Effector CD4-positive, alpha-beta T cell (primary cell): ENCODE data around the gene MYH14.

Source experiments
- DNase-seq: peaks from one replicate; pipeline ENCODE4 v3.0.0-alpha.2; 2020

MYH14 gene

DNA sequence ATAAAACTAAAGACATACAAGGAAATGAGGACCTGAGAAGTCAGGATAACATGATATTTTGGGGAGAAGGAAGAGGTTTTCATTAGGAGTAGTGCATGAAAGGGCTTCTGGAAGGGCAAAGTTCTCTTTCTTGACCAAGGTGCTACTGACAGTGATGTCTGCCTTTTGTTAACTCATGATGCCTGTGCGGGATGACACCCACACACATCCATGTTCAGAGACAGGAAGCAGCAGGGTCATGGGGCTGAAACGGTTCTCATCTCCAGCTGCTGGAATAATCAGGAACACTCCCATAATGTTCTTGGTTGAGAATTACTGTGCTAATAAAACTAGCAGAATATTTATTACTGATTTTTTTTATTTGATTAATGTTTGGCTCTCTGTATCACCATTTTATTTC, 96.6 kb downstream of the MYH14 start:
- no peak for DNase-seq

DNA sequence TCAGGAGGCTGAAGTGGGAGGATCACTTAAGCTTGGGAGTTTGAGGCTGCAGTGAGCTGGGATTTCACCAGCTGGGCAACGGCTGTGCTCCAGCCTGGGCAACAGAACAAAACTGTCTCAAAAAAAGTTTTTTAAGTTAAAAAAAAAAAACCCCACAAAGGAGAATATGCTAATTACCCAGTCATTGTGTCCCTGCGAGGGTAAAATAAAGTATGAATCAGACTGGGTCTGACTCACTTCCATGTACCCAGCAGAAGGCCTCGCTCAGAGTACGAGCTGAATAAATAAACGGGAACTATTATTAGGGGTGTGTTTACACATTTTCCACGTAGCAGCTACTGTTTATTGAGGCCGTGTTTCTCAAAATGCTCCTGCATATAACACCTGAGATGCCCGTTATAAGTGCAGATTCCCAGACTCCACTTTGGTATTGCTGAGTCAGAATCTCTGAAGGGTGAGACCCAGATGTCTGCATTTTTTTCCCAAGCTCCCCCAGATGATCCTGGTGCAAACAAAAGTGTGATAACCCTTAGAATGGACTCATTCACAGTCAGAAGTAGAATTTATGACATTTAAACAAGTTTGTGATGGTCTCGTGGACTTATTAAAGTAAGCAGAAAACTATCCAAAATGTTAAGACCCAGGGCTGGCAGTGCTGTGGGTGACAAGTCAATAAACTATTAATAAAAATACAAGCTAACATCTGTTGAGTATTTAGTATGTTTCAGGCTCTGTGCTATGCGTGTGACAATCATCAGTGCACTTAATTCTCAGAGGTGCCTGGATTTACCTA, 97.6 kb downstream of the MYH14 start:
- no peak for DNase-seq

DNA sequence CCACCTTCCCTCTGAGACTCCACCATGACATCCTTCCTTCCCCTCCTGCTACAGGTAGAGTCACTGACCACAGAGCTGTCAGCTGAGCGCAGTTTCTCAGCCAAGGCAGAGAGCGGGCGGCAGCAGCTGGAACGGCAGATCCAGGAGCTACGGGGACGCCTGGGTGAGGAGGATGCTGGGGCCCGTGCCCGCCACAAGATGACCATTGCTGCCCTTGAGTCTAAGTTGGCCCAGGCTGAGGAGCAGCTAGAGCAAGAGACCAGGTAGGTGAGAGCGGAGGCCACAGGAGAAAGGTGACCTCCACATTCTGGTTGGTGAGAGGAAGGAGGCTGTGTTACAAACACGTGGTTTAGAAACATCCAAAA, 98.2 kb downstream of the MYH14 start:
- DNase-seq: no peak

DNA sequence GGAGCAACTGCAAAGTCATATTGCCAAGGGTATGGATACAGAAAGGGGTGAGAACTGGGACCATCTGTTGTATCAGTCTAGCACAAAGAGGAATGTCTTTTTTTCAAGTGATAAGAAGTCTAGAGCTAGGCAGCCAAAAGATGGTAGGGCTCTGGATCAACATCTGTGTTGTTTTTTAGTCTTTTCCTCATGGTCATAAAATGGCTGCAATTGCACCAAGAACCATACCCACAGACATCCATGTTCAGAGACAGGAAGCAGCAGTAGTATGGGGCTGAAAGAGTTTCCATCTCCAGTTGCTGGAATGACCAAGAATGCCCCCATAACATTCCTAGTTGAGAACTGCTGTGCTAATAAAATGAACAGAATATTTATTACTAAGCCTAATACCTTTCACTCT, 100.1 kb downstream of the MYH14 start:
- no peak for DNase-seq

DNA sequence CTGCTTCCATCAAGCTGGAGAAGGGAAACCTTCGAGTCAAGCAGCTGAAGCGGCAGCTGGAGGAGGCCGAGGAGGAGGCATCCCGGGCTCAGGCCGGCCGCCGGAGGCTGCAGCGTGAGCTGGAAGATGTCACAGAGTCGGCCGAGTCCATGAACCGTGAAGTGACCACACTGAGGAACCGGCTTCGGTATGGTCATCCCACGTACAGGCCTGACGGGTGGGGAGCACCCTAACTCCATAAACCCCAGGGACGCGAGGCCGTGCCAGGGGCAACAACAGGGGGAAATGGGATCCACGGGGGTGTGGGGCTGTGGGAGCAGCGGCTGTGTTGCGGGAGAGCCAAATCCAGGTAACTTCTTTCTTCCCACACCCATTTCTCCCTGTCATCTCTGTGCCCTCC, 105.6 kb downstream of the MYH14 start:
- DNase-seq: no peak

DNA sequence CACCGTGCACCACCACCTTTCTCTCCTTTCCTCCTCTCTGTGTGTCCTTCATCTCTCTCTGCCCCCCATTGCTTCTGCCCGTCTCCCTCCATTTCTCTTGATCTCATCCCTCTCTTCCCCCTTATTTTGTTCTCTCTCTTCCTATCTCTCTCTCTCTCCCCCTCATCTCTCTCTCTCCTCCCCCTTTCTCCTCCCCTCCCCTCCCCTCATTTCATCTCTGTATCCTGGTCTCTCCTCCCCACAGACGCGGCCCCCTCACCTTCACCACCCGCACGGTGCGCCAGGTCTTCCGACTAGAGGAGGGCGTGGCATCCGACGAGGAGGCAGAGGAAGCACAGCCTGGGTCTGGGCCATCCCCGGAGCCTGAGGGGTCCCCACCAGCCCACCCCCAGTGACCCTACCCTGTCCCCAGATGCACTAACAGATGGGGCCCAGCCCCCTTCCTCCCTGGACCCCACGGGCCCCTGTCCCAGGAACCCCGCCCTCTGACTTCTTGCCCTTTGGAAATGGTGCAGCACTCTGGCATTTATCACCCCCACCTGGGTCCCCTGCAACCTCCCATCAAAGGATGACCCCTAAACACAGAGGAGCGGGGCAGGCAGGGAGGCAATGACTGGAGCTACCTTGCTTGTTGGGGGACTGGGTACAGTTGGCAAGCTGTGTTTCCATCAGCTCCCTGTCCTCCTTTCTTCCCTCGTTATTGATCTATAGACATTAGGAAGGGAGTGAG, 106.1 kb downstream of the MYH14 start:
- no peak for DNase-seq

DNA sequence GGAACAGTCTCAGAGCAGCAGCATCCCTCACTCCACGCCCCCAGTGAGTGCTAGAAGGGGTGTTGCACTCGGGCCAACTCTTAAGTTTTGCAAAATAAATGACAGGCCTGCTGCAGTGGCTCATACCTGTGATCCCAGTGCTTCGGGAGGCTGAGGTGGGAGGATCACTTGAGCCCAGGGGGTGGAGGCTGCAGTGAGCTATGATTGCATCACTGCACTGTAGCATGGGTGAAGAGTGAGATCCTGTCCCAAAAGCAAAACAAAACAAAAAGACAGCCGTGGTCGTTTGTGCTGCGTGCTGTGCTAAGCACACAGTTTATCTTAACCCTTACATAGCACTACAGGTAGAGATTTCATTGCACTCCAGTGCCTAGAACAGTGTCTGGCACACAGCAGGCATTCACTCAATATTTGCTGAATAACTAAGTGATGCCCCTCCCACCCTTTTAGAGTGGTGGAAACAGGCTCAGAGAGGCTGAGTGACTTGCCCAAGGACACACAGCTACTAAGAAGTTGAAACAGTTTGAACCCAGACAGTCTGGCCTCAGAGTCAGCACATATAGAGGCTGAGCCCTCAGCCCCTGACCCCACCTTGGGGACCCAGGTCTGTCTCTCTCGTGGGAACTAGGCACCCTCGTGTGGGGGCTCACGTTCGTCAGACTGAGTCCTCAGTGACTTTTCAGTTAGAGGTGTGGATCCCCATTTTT, 107.5 kb downstream of the MYH14 start:
- no peak for DNase-seq

DNA sequence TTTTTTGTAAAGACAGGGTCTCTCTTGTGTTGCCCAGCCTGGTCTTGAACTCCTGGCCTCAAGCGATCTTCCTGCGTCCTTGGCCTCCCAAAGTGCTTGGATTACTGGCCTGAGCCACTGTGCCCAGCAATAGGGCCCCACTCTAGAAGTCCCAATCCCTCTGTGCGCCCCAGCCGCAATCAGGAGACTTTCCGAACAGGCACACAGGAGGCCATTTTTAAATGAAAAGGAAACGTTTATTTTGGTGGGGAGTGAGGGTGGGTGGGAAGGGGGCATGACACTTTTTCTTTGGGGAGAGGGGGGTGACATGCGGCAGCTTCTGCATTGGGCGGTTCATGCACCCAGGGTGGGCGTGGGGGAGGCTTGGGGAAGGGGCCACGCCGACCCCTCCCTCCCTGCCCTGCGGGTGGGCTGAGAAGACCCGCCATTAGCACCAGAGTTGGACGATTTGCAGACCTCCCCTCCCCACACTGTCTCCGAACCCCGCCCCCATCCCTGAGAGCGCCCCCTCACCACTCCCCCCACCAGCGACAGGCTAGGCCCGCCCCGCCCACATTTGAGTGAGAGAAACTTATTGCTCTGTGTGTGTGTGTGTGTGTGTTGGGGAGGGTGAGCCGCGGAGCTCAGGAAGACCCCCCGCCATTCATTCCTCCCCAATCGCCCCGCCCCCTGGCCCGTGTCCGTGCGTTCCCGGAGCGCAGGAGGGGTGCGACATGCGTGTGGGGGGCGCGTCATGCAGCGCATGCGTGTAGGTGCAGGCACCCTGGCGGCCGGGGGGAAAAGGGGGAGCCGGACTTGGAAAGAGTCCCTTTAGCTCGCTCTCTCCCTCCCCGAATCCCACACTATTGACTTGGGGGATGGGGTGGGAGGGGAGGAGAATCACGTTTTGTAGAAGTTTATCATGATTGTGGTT, 108.6 kb downstream of the MYH14 start:
- DNase-seq: no peak

DNA sequence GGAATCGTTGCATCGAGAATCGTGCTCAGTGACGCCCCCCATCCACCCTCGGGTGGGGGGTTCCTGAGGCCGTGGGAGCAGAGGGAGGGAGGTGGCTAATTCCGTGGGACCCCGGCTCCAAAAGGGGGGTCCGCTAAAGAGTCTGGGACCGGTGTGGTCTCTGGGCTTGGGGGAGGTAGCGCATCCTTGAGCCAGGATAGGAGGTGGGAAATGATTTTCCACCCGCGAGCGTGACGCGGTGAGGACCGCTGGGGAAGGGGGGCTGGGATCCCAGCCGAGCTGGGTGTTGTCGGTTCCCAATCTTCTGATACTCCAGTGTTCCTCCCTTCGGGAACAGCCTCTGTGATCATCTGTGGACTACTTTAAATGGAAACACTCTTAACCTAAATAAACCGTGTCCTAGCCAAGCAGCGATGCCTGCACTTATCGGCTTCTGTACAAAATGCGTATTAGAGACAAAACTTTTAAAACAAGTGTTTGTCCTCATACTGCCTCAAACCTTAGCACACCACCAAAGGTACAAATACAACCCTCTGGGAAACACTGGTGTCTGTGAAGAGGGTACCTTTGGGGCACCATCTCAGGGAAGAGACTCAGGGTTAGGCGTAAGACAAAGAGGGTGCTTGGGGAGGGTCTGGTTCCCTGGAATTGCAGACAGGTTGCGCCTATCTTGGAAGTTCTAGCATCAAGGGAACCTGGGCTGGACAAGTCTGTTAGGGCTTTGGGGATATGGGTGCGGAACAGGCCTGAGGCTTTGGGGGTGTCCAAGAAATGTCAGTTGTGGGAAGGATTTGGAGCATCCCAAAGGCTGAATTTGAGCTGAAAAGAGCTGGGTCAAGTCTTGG, 109.8 kb downstream of the MYH14 start:
- DNase-seq: no peak

DNA sequence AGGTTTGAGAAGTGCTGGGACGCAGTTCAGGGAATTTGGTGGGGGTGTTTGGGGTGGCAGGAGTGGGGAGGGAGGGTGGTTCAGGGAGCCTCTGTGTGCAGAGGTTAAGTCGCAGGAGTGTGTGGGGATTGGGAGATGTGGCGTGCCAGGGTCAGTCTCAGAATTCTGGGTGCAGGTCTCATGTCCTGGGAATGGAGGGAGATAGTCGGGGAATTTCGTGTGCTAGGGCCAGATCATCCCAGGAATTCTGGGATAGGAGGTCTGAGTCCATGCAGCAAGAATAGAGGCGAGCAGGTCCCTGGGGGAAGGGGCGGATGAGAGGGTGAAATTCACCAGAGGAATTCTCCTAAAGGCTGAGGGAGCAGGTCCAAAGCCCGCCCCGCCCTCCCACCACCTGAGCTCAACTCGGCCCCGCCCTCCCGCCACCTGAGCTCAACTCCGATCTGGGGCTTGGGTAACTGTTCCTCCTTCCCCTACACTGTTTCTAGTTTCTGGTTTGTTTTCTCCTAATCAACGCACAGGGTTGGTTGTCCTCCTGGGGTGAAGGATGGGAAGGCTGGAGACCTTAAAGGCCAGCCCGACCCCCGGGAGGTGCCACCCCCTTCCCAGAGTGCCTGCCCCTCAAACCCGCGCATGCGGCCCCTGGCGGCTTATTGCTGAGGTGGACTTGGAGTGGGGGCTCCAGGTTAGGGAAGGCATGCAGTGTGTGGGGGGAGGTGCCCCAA, 110.6 kb downstream of the MYH14 start:
- no peak for DNase-seq

DNA sequence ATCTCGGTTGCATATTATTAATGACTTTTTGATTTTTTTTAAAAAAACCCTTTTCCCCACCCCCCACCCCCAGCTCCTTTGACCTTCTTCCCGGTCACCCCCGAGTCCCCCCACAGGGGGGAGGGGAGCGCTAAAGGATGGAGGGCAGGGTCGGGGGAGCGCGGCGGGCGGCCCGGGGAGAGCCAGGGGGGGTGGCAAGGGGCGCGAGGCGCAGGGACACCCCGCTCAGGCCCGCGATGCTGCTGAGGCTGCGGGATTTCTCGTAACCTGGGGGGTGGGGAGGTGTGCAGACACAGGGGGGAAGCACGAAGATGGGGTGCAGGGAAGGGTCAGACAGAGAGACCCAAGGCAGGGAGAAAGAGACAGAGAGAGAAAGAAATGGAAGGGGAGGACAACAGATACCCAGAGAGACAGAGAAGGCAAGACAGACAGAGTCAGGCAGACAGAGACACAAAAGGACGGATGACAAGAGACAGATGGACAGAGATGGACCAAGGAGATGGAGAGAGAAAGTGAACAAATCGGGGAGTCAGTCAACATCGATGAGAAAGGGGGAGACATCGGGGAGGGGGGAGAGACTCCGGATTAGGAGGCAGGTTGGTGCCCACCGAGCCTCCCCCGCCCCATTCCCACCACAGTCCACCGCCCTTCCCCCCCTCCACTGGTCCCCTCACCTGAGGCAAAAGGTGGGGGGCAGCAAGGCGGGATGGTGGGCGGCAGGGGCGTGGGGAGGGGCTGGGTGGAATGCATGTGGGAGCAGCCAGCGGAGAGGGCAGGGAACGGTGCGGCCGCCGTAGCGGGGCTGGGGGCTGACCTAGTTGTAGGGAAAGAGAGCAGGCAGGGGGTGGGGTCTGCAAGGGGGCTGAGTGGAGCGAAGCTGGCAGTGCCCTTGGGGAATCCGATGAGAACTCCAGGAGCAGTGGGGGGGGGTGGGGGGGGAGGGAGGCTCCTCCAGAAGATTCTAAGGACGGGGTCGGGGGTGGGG, 111.6 kb downstream of the MYH14 start:
- no peak for DNase-seq

DNA sequence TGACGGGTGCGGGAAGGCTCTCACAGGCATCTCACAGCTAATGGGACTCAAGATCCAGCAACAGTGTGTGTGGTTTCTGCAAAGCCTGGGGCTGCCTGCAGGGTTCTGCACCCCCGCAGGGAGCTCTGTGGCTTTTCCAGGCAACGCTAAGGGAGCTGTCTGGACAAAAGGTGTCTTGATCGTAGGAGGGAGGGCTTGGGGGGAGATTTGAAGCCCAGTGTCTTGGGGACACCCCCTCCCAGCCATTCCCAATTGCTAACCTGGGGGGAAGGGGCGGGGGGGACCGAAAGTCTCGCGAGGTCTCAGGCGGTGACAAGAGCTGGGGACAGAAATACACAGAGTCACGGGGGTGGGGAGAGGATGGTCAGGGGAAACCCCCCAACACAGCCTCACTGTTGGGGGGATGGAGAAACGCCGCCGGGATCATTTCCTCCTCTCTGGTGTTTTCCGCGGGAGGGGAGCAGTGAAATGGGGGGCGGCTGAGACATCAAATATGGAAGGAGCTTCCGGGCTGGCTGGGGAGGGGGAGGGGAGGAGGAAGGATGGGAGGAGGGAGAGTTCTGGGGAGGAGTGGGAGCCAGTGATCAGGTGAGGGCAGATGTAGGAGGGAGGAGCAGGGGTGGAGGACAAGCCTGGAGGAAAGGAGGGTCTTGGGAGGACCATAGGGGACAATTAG, 112.5 kb downstream of the MYH14 start:
- no peak for DNase-seq

DNA sequence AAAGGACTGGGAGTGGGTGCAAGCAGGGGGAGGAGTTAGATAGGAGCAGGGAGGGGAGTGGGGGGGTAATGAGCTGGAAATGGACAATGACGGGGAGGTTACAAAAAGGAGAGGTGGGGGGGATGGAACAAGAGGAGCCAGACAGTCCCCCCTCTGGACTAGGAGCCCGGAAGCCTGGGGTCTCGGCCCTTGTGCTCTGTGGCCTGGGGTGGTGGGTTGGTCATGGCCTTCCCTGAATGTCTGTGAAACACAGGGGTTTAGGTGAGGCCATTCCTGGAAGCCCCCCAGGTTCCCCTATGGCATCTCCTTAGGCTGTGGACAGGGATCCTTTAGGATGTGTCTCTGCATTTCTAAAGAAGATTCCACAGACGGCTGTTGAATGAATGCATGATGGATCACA, 113.7 kb downstream of the MYH14 start:
- no peak for DNase-seq

DNA sequence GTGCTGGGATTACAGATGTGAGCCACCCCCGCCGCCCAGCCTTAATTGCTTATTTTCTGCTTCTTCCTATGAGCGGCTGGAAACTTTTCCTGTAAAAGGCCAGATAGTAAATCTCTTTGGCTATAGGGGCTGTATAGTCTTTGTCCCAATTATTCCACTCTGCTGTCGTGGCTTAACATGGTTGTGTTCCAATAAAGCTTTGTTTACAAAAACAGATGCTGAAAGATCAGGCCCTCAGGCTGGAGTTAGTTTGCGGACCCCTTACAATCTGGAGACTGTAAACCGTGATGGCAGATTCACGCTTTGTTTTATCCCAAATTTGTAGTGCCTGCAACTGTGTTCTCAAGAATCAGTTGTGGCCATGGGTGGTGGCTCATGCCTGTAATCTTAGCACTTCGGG, 115.0 kb downstream of the MYH14 start:
- DNase-seq: no peak

DNA sequence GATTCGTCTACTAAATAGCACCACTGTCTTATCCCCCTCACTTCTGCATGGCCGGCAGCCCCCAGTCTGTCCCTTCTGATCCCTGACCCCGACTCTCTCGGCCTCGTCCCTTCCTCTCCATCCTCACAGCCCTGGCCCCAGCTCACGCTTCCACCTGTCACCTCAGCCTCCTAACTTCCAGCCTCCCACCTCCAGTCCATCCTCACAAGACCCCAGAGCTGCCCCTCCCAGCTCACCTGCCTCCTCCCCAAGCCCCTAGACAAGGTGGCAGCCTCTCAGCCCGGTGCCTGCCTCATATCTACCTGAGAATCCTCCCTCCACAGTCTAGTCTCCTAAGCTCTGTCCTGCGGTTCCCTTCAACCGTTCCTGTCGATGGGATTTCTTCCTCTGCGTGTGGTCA, 115.7 kb downstream of the MYH14 start:
- DNase-seq: no peak

DNA sequence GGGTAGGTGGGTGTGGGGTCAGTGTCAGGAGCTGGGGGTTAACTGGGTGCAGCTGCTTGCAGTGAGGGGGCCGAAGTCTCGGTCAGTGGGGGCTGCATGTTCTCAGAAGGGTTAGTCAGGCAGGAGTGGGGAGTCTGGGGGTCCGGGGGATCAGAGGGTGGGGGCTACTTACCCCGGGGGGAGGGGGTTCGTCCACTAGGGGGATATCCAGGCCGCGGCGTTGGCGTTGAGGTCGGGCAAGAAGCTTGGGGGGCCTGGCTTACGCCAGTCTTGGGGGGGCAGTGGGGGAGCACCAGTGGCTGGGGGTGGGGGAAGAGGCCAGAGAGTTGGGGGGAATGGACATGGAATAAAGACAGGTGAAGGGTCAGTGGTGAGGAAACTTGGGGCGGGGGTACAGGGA, 116.6 kb downstream of the MYH14 start:
- no peak for DNase-seq

DNA sequence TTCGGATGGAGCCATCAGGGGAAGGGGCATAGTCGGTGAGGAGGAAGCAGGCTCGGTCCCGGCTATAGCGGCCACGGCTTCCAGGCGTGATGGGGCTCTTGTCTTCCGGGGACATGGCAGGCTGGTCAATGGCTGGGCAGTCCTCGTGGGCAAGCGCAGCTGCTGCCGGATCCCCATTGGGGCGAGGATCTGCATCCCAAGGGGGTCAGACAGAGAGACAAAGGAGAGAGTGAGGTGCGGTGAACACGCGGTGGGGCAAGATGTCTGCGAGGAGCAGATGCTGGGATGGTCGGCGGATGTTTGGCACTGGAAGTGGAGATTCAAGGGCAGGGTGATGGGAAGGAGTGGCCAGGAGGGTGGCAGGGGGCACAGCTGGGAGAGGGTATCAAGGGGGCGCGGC, 117.2 kb downstream of the MYH14 start:
- no peak for DNase-seq

DNA sequence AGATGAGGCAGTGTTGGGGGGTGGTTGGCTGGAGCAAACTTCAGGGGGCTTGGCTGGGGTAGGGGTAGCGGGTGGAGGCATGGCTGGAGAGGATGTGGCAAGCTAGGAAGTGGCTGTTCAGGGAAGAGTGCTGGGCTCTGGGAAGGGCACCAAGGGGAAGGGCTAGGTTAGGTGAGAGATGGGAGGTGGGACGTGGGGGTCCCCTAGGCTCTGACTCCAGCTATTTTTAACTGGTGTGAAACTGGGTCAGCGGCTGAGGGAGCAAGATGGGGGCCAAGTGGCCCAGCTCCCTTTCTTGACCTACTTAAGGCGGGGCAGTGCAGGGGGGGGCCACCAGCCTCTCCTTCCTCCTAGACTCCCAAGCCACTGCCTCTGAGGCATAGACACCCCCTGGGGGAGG, 118.4 kb downstream of the MYH14 start:
- DNase-seq: no peak

DNA sequence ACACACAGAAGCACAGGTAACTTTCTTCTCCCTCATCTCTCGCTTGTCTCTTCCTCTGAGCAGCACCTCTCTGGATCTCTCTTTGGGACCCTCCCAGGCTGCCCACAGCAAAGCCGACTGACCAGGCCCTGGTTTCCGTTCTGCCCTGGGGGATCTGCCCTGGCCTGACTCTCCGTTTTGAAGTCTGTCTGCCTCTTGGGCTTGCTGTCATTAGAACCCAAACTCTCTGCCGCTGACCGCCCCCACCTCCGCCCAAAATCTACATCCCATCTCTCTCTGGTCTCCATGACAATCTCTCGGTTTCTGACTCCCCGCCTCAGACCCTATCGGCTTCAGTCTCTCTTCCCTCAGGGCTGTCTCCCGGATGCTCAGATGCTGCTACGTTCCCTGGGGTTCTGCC, 118.8 kb downstream of the MYH14 start:
- no peak for DNase-seq
